Panc1 (cell line): Measurements from ENCODE around the gene DPP9. TPM values are rescaled to one million over a fixed set of nuclear protein-coding genes. Genes with fewer than 3 reads are reported as not detected.

Source experiments
- ATAC-seq: fragments of 200-7000 bp; cut with Tn5 transposase; 2 replicates; pipeline ENCODE4 v1.9.1; 2020; ENCODE audit warnings: mild to moderate bottlenecking, moderate library complexity
- BruUV-seq: library from RNA; stranded (reverse); fragments of 400-500 nt; replicated peaks from 2 replicates; lab custom pipeline; 2021; lab: Mats Ljungman, UMichigan
- CTCF ChIA-PET: fragments of 300-600 bp; sonication (Branson Sonifier 250); formaldehyde crosslinking; loops from one replicate; lab custom pipeline; 2022; ENCODE audit warnings: antibody characterized with exemption; lab: Charles Lee
- POLR2A ChIA-PET: fragments of 300-600 bp; sonication (Branson Sonifier 250); formaldehyde crosslinking; loops from one replicate; lab custom pipeline; 2022; ENCODE audit warnings: antibody characterized with exemption; lab: Charles Lee
- DNase-seq: peaks from one replicate; pipeline ENCODE4 v3.0.0-alpha.2; 2010; ENCODE audit warnings: low read depth, low spot score
- H3K27ac ChIP-seq: 2 replicates; pipeline ENCODE4 v1.5.1; 2011; ENCODE audit warnings: mild to moderate bottlenecking, low read length, inconsistent platforms
- H3K27me3 ChIP-seq: fragments of 200-500 bp; sonication (Bioruptor generic); 2 replicates; pipeline ENCODE4 v1.6.0; 2014; ENCODE audit warnings: low read length, inconsistent platforms; ENCODE audit not compliant: control insufficient read depth, insufficient read depth
- H3K36me3 ChIP-seq: fragments of 200-500 bp; sonication (Bioruptor generic); 2 replicates; pipeline ENCODE4 v1.5.1; 2014; ENCODE audit warnings: inconsistent platforms, mild to moderate bottlenecking, low read length, moderate library complexity; ENCODE audit not compliant: control insufficient read depth, insufficient read depth
- H3K4me1 ChIP-seq: 2 replicates; pipeline ENCODE4 v1.5.1; 2011; ENCODE audit warnings: inconsistent platforms, mild to moderate bottlenecking, low read length, moderate library complexity; ENCODE audit not compliant: control insufficient read depth, insufficient read depth
- H3K4me3 ChIP-seq, 2 experiments: 2 replicates each; pipeline ENCODE4 v1.5.1; 2011 to 2012; ENCODE audit warnings: low read depth in 2 of 2, low read length in 2 of 2, mild to moderate bottlenecking in 2 of 2, inconsistent platforms in 1 of 2, moderate library complexity in 1 of 2
- H3K9me3 ChIP-seq: fragments of 200-500 bp; sonication (Bioruptor generic); 2 replicates; pipeline ENCODE4 v1.5.1; 2014; ENCODE audit warnings: low read depth, mild to moderate bottlenecking, inconsistent platforms, low read length, moderate library complexity; ENCODE audit not compliant: control insufficient read depth, insufficient read depth
- CTCF ChIP-seq: fragments of 450-650 bp; IDR thresholded peaks from 2 replicates; pipeline ENCODE4 v1.5.1; 2017; ENCODE audit warnings: mild to moderate bottlenecking
- POLR2AphosphoS5 ChIP-seq: IDR thresholded peaks from 2 replicates; pipeline ENCODE4 v1.6.1; 2012; ENCODE audit warnings: mild to moderate bottlenecking, low read depth, low read length, moderate library complexity
- SIN3A ChIP-seq: IDR thresholded peaks from 2 replicates; pipeline ENCODE4 v1.6.1; 2012; ENCODE audit warnings: low read depth, mild to moderate bottlenecking, low read length, moderate library complexity, borderline replicate concordance; ENCODE audit not compliant: insufficient read depth
- TCF7L2 ChIP-seq: IDR thresholded peaks from 2 replicates; pipeline ENCODE4 v1.6.1; 2011; ENCODE audit warnings: mild to moderate bottlenecking, low read depth, low read length, inconsistent platforms
- in situ Hi-C: cut with HindIII; loops from 2 replicates; pipeline ENCODE4 v1.10.0; 2016; ENCODE audit warnings: low sequenced_read_pairs, low pct_unique_long_range_greater_than_20kb
- intact Hi-C: fragments of 100-400 bp; cut with micrococcal nuclease; formaldehyde crosslinking; loops from one replicate; pipeline ENCODE4 v1.10.0; 2022; ENCODE audit not compliant: unreplicated experiment
- total RNA-seq: library from RNA; stranded (reverse); gene quantifications from one replicate; pipeline ENCODE4 v1.2.1, GENCODE V29; 2021; ENCODE audit not compliant: unreplicated experiment
- TF ChIP-seq, protein P1 (sequence below), 2 experiments: IDR thresholded peaks; 2 replicates each; pipeline ENCODE4 v1.6.1; 2011 to 2012; ENCODE audit warnings: low read depth in 2 of 2, control low read depth in 1 of 2, low read length in 1 of 2, mild to moderate bottlenecking in 1 of 2, moderate library complexity in 1 of 2; ENCODE audit not compliant: insufficient read depth in 1 of 2

The DPP9 gene
- total RNA-seq, 1 experiment from 2014 or later: 108 TPM

DNA sequence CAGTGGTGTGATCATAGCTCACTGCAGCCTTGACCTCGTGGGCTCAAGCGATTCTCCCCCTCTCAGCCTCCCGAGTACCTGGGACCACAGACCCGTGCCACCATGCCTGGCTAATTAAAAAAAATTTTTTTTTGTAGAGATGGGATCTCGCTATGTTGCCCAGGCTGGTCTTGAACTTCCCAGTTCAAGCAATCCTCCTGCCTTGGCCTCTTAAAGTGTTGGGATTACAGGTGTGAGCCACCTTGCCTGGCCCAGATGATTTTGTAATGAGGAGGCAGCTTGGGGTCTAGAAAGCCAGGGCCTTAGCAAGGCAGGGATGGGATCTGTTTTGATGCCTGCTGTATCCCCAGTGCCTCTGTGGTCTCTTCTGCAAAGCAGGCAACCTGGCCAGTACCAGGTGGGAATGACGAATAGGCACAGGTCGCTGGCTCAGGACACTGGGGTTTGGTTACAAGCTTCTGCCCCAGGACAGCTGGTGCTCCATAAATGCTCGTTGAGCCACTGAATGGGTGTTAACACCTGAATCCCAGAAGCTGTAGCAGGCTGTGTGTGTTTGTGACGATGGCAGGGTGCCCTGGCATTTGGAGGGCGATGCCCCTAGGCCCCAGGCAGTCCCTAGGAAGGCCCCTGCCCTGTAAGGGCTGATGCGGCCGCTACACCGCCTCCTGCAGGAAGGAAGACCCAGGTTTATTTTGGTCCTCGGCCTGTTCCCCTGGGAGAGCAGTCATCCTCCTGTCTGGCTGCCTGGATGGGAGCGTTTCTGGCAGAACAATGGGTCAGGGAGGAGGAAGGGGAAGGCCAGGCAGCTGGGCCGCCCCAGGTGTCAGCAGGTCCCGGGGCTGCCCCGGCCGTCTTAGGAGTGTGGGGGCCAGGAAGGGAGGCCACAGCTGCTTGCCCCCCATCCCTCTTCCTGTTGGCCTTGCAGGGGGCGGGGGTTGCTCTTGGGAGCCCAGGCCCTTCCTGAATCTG is 75.7 kb downstream of the DPP9 start:
- no peak overlapping the region for H3K27ac ChIP-seq
- no peak for ATAC-seq
- no peak for DNase-seq
- no peaks in the 10 kb centered on the region for H3K27me3 ChIP-seq
- ChIA-PET POLR2A (no interaction called here), CTCF (no interaction called here)
- BruUV-seq: no TSS peak
- no peaks in the 10 kb centered on the region for H3K9me3 ChIP-seq
- no peaks in the 10 kb centered on the region; the same call in 1 of the 2 replicates for H3K4me1 ChIP-seq
- H3K4me3 ChIP-seq: no peak overlapping the region
- H3K36me3 ChIP-seq: no peaks in the 10 kb centered on the region
- in situ Hi-C loops (no loop called here), intact Hi-C loops (no loop called here)
- TF ChIP-seq SIN3A (no peak), POLR2AphosphoS5 (no peak), CTCF (no peak), TCF7L2 (no peak)
- TF ChIP-seq, protein P1, sequence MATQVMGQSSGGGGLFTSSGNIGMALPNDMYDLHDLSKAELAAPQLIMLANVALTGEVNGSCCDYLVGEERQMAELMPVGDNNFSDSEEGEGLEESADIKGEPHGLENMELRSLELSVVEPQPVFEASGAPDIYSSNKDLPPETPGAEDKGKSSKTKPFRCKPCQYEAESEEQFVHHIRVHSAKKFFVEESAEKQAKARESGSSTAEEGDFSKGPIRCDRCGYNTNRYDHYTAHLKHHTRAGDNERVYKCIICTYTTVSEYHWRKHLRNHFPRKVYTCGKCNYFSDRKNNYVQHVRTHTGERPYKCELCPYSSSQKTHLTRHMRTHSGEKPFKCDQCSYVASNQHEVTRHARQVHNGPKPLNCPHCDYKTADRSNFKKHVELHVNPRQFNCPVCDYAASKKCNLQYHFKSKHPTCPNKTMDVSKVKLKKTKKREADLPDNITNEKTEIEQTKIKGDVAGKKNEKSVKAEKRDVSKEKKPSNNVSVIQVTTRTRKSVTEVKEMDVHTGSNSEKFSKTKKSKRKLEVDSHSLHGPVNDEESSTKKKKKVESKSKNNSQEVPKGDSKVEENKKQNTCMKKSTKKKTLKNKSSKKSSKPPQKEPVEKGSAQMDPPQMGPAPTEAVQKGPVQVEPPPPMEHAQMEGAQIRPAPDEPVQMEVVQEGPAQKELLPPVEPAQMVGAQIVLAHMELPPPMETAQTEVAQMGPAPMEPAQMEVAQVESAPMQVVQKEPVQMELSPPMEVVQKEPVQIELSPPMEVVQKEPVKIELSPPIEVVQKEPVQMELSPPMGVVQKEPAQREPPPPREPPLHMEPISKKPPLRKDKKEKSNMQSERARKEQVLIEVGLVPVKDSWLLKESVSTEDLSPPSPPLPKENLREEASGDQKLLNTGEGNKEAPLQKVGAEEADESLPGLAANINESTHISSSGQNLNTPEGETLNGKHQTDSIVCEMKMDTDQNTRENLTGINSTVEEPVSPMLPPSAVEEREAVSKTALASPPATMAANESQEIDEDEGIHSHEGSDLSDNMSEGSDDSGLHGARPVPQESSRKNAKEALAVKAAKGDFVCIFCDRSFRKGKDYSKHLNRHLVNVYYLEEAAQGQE (IDR thresholded peaks at IDR 0.05; ENCODE audit: insufficient read depth in 1 of 2, low read depth in 2 of 2, low read length in 1 of 2): no peak

DNA sequence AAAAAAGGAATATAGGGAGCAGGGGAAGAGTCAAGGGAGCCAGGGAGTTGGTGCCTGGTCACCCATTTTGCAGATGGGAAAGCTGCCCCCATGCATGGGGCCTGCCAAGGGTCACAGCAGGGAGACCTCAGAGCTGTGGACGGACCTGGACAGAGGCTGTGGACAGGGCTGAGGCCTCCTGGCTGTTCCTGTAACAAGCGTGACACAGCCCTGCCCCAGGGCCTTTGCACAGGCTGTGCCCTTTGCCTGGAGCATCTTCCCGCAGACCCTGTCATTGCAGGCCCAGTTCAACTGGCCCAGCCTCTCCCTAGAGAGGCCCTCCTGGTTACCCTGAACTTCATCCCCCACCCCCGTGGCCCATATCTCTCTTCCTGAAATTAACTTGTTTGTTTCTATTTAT is 77.9 kb downstream of the DPP9 start:
- no peaks in the 10 kb centered on the region; the same call in 1 of the 2 replicates for H3K4me1 ChIP-seq
- no peak for ATAC-seq
- in situ Hi-C loops (no loop called here), intact Hi-C loops (no loop called here)
- no peak overlapping the region for H3K4me3 ChIP-seq
- ChIA-PET POLR2A (no interaction called here), CTCF (no interaction called here)
- H3K36me3 ChIP-seq: no peaks in the 10 kb centered on the region
- no peak for DNase-seq
- TF ChIP-seq, protein P1 (IDR thresholded peaks at IDR 0.05; ENCODE audit: insufficient read depth in 1 of 2, low read depth in 2 of 2, low read length in 1 of 2): no peak
- TF ChIP-seq SIN3A: no peak
- TF ChIP-seq POLR2AphosphoS5: no peak
- TF ChIP-seq CTCF: no peak
- TF ChIP-seq TCF7L2: no peak
- no peak overlapping the region for H3K27ac ChIP-seq
- no peaks in the 10 kb centered on the region for H3K9me3 ChIP-seq
- no TSS peak for BruUV-seq
- no peaks in the 10 kb centered on the region for H3K27me3 ChIP-seq
